Stomach smooth muscle (tissue), 2 donors: ENCODE results near the gene BRMS1.
A peak's percentile ranks its signal among the peaks of the same experiment; 100 is the strongest.
"Not testable (repeated sequence)": the region's sequence is repeated elsewhere in the genome, so short reads cannot be mapped to it uniquely, and the experiment has no call there.

Source experiments
- H3K27ac ChIP-seq: one replicate; pipeline ENCODE4 v1.7.0; 2013; ENCODE audit warnings: mild to moderate bottlenecking, low read length, inconsistent platforms
- H3K27me3 ChIP-seq, 2 donors: one replicate each; pipeline ENCODE4 v1.7.0; 2013; ENCODE audit warnings: low read length in 2 of 2; ENCODE audit not compliant: insufficient read depth in 2 of 2, control insufficient read depth in 1 of 2
- H3K36me3 ChIP-seq, 2 donors: one replicate each; pipeline ENCODE4 v1.7.0; 2013; ENCODE audit warnings: low read length in 2 of 2; ENCODE audit not compliant: control insufficient read depth in 2 of 2, insufficient read depth in 2 of 2
- H3K4me1 ChIP-seq: one replicate; pipeline ENCODE4 v1.7.0; 2013; ENCODE audit warnings: low read length; ENCODE audit not compliant: control insufficient read depth, insufficient read depth
- H3K4me3 ChIP-seq, 2 donors: one replicate each; pipeline ENCODE4 v1.7.0; 2013; ENCODE audit warnings: low read length in 2 of 2
- H3K9ac ChIP-seq, 2 donors: one replicate each; pipeline ENCODE4 v1.7.0; 2013; ENCODE audit warnings: low read length in 2 of 2, mild to moderate bottlenecking in 1 of 2
- H3K9me3 ChIP-seq, 2 donors: one replicate each; pipeline ENCODE4 v1.7.0; 2013; ENCODE audit warnings: low read length in 2 of 2; ENCODE audit not compliant: control insufficient read depth in 2 of 2
- donor health status: healthy.
- donor health status: Pancreatic carcinoma.

The BRMS1 gene

GRCh38 chr11:66344550-66345315 is at the start of gene BRMS1:
Gene BRMS1, minus strand, starts transcription at chr11:66345104. Its CDS starts 2,870 bp downstream, at chr11:66342234.
- H3K27me3 ChIP-seq: no peaks in the 10 kb centered on the region
- H3K4me1 ChIP-seq: peaks cover 46% of the 10 kb centered on the region
- peak within 1 kb of the TSS; percentile 76 for H3K27ac ChIP-seq
- H3K9me3 ChIP-seq: no peaks in the 10 kb centered on the region
- peaks cover 27 to 28% of the 10 kb centered on the region in 2 donors for H3K36me3 ChIP-seq
- H3K4me3 ChIP-seq: peak within 1 kb of the TSS; percentile 78 to 98
- H3K9ac ChIP-seq: peak within 1 kb of the TSS; percentile 86 to 96

- no peaks in the 10 kb centered on the region for H3K36me3 ChIP-seq
- H3K27me3 ChIP-seq: peaks cover 2% of the 10 kb centered on the region in 2 donors
- H3K27ac ChIP-seq: no peak overlapping the region
- H3K9me3 ChIP-seq: no peaks in the 10 kb centered on the region
- H3K9ac ChIP-seq: no peak overlapping the region
- no peak overlapping the region for H3K4me3 ChIP-seq
- no peaks in the 10 kb centered on the region for H3K4me1 ChIP-seq
Observed at GRCh38 chr11:66393954-66394353, 49.0 kb upstream of the BRMS1 start.

GRCh38 chr11:66391322-66391721 is 46.4 kb upstream of the BRMS1 start:
- no peaks in the 10 kb centered on the region for H3K9me3 ChIP-seq
- no peak overlapping the region for H3K4me3 ChIP-seq
- peaks cover 2% of the 10 kb centered on the region for H3K4me1 ChIP-seq
- no peak overlapping the region for H3K9ac ChIP-seq
- H3K36me3 ChIP-seq: no peaks in the 10 kb centered on the region
- H3K27me3 ChIP-seq: peaks cover 2% of the 10 kb centered on the region in 2 donors
- H3K27ac ChIP-seq: no peak overlapping the region

- Histone ChIP-seq H3K27me3 (peaks cover 0 to 2% of the 10 kb centered on the region in 2 donors), H3K4me1 (peaks cover 4% of the 10 kb centered on the region), H3K9ac (no peak overlapping the region), H3K4me3 (no peak overlapping the region), H3K36me3 (no peaks in the 10 kb centered on the region), H3K9me3 (no peaks in the 10 kb centered on the region), H3K27ac (no peak overlapping the region)
Observed at GRCh38 chr11:66388780-66389386, 44.0 kb upstream of the BRMS1 start.

GRCh38 chr11:66386171-66387069 is 41.5 kb upstream of the BRMS1 start:
- Histone ChIP-seq H3K4me1 (peaks cover 4% of the 10 kb centered on the region), H3K4me3 (peak overlapping the region; percentile 5 to 66), H3K9ac (peak overlapping the region in 1 of 2 donors; percentile 68), H3K27ac (no peak overlapping the region), H3K36me3 (no peaks in the 10 kb centered on the region), H3K9me3 (no peaks in the 10 kb centered on the region), H3K27me3 (peaks cover 0 to 3% of the 10 kb centered on the region in 2 donors)

- not testable (repeated sequence) for H3K27ac ChIP-seq, H3K27me3 ChIP-seq, H3K9me3 ChIP-seq, H3K4me1 ChIP-seq, H3K9ac ChIP-seq, H3K4me3 ChIP-seq, H3K36me3 ChIP-seq
Observed at GRCh38 chr11:66384316-66384715, 39.4 kb upstream of the BRMS1 start.

GRCh38 chr11:66380264-66380663 is 35.4 kb upstream of the BRMS1 start:
- H3K27ac ChIP-seq, H3K27me3 ChIP-seq: not testable (repeated sequence)

GRCh38 chr11:66373690-66374287 is 28.9 kb upstream of the BRMS1 start:
- Histone ChIP-seq H3K4me1 (peaks cover 15% of the 10 kb centered on the region), H3K27me3 (peaks cover 22 to 30% of the 10 kb centered on the region in 2 donors)
- H3K9ac ChIP-seq, H3K36me3 ChIP-seq, H3K4me3 ChIP-seq, H3K9me3 ChIP-seq, H3K27ac ChIP-seq: not testable (repeated sequence)

More at GRCh38 chr11:66380264-66380663, 35.4 kb upstream of the BRMS1 start:
- not testable (repeated sequence) for H3K9ac ChIP-seq, H3K9me3 ChIP-seq, H3K4me3 ChIP-seq, H3K4me1 ChIP-seq, H3K36me3 ChIP-seq

- Histone ChIP-seq H3K4me3 (no peak overlapping the region), H3K9ac (no peak overlapping the region), H3K27ac (no peak overlapping the region), H3K9me3 (no peaks in the 10 kb centered on the region), H3K27me3 (peaks cover 22 to 30% of the 10 kb centered on the region in 2 donors), H3K4me1 (peaks cover 15% of the 10 kb centered on the region), H3K36me3 (no peaks in the 10 kb centered on the region)
Observed at GRCh38 chr11:66373265-66373664, 28.4 kb upstream of the BRMS1 start.
